Heart left ventricle (tissue), 16 donors: ENCODE measurements around the gene DNM1L. TPM values are rescaled to one million over a fixed set of nuclear protein-coding genes. Genes with fewer than 3 reads are reported as not detected.

Experiments
- ATAC-seq, 4 donors: fragments of 200-7000 bp; cut with Tn5 transposase; one replicate each; pipeline ENCODE4 v1.9.1; 2020 to 2022; ENCODE audit warnings: moderate library complexity in 4 of 4, mild to moderate bottlenecking in 3 of 4, moderate number of reproducible peaks in 1 of 4
- DNase-seq, 5 donors: peaks; one replicate each; pipeline ENCODE4 v3.0.0-alpha.2; 2020
- H3K27ac ChIP-seq, 12 donors: fragments of 200-600 bp; sonication (generic) in 4 of 12; one replicate each; pipeline versions ENCODE4 v1.5.0 to v1.8.0; 2016 to 2022; ENCODE audit warnings: mild to moderate bottlenecking in 2 of 12
- H3K27me3 ChIP-seq, 9 donors: fragments of 200-600 bp; sonication (generic) in 2 of 9; one replicate each; pipeline versions ENCODE4 v1.5.1 to v1.8.0; 2016 to 2022; ENCODE audit warnings: mild to moderate bottlenecking in 3 of 9
- H3K36me3 ChIP-seq, 9 donors: fragments of 200-600 bp; sonication (generic) in 2 of 9; one replicate each; pipeline versions ENCODE4 v1.5.0 to v1.8.0; 2018 to 2022; ENCODE audit warnings: mild to moderate bottlenecking in 2 of 9
- H3K4me1 ChIP-seq, 12 donors: fragments of 200-600 bp; sonication (generic) in 4 of 12; one replicate each; pipeline versions ENCODE4 v1.5.0 to v1.8.0; 2016 to 2022; ENCODE audit warnings: mild to moderate bottlenecking in 3 of 12
- H3K4me3 ChIP-seq, 12 donors: fragments of 200-600 bp; sonication (generic) in 4 of 12; one replicate each; pipeline versions ENCODE4 v1.5.0 to v1.8.0; 2017 to 2022; ENCODE audit warnings: mild to moderate bottlenecking in 9 of 12, moderate library complexity in 4 of 12
- H3K9me3 ChIP-seq, 12 donors: fragments of 200-600 bp; sonication (generic) in 4 of 12; one replicate each; pipeline versions ENCODE4 v1.5.0 to v1.8.0; 2016 to 2022; ENCODE audit warnings: mild to moderate bottlenecking in 1 of 12
- CTCF ChIP-seq, 12 donors: fragments of 200-600 bp; sonication (generic) in 4 of 12; IDR thresholded peaks; one replicate each; pipeline versions ENCODE4 v1.5.0 to v1.8.0; 2018 to 2022; ENCODE audit warnings: antibody characterized with exemption in 12 of 12, mild to moderate bottlenecking in 5 of 12
- POLR2A ChIP-seq, 2 donors: fragments of 450-650 bp; IDR thresholded peaks; one replicate each; pipeline ENCODE4 v1.6.1; 2017; ENCODE audit warnings: antibody characterized with exemption in 2 of 2, mild to moderate bottlenecking in 2 of 2, moderate library complexity in 2 of 2
- WGBS, 4 donors: extraction: QIAGEN DNeasy Blood & Tissue Kit in 2 of 4; methylation state at CpG; one replicate each; pipeline versions ENCODE4 v1.1.5 to v1.1.7; 2013 to 2018; 5-methylcytosine and 5-hydroxymethylcytosine counted together
- intact Hi-C, 10 donors: fragments of 100-400 bp; cut with DNase I; formaldehyde crosslinking; loops; one replicate each; pipeline versions ENCODE4 v1.11.1 to v1.14.2; 2022
- polyA plus RNA-seq, 2 donors: library from polyadenylated mRNA; stranded (reverse); fragments of 200-250 nt; gene quantifications; one replicate each; pipeline ENCODE4 v1.2.3, GENCODE V29; 2013
- total RNA-seq, 9 donors: library from RNA; depleted of rRNA in 2 of 9; stranded (reverse); fragments of >200 nt in 2 of 9; fragmentation: NEBNext Ultra II Directional in 3 of 9; extraction: Animal tissue kit (Norgen Biotek cat#: 25700) in 3 of 9; gene quantifications; one replicate each; pipeline versions ENCODE4 v1.1.0 to v1.2.4, GENCODE V29; 2016 to 2023
- donor health status: ischemic (EF 13 %, LVEDD 7.1; RV severe dilation, severe dysfunction).
- donor health status: healthy with polysubstance abuse.
- donor health status: DM: no; HTN: yes; CAD: no.
- donor health status: DM: no; HTN: no; CAD: no.
- donor health status: ischemic (EF 25% LVEDD 6.9; RV normal size, moderate dysfunction).
- donor health status: ischemic (EF 25% LVEDD 5.7; RV mildly dilated, moderate dysfunction).
- donor health status: healthy.
- donor health status: DM: yes; HTN: yes; CAD: no.
- donor health status: ischemic (EF 35%, LVEDD 5.7; RV mildly dilated, moderate dysfunction).
- donor health status: nonischemic (EF 11% LVEDD 7.7; RV severe dilation, severe dysfunction).
- donor health status: DM: yes; HTN: yes; CAD: no.
- donor health status: PGD.
- donor health status: ischemic (EF 29% LVEDD 5.4; RV normal size, mild dysfunction).
- donor health status: nonischemic (EF 23%, LVEDD 6.1; RV moderate dilation, normal function).

The DNM1L gene
- total and polyA plus RNA-seq, 11 donors = 37.8 to 71.1 (median 55.0) TPM

- 69 to 86% (median 82%) methylated on average over 4 of the region's 4 CpGs for WGBS, 4 donors
- H3K27ac ChIP-seq = no peak overlapping the region
- no peak overlapping the region for H3K4me3 ChIP-seq
- H3K36me3 ChIP-seq = no peaks in the 10 kb centered on the region
- DNase-seq (no peak), ATAC-seq (no peak)
- no peaks in the 10 kb centered on the region for H3K4me1 ChIP-seq
- TF ChIP-seq CTCF (IDR thresholded peaks at IDR 0.05) (no peak), POLR2A (IDR thresholded peaks at IDR 0.05) (no peak)
- peaks cover 0 to 6% (median 0%) of the 10 kb centered on the region in 9 donors for H3K27me3 ChIP-seq
- H3K9me3 ChIP-seq = no peaks in the 10 kb centered on the region
- intact Hi-C loops = no loop called here
Measured at GRCh38 chr12:32768518-32768917, 89.4 kb downstream of the DNM1L start.

GRCh38 chr12:32770141-32770540 lies 91.0 kb downstream of the DNM1L start:
- H3K4me1 ChIP-seq = no peaks in the 10 kb centered on the region
- TF ChIP-seq CTCF (IDR thresholded peaks at IDR 0.05) = no peak
- no peak for TF ChIP-seq POLR2A (IDR thresholded peaks at IDR 0.05)
- H3K4me3 ChIP-seq = no peak overlapping the region
- ATAC-seq = no peak
- 51 to 68% (median 64%) methylated on average over 1 of the region's 1 CpG for WGBS, 4 donors
- no peaks in the 10 kb centered on the region for H3K36me3 ChIP-seq
- H3K9me3 ChIP-seq = no peaks in the 10 kb centered on the region
- intact Hi-C loops = no loop called here
- peaks cover 0 to 6% (median 0%) of the 10 kb centered on the region in 9 donors for H3K27me3 ChIP-seq
- H3K27ac ChIP-seq = no peak overlapping the region
- no peak for DNase-seq

- H3K36me3 ChIP-seq = no peaks in the 10 kb centered on the region
- WGBS, 4 donors = 50 to 62% (median 57%) methylated on average over 6 of the region's 6 CpGs
- no peaks in the 10 kb centered on the region for H3K9me3 ChIP-seq
- DNase-seq = no peak
- no peaks in the 10 kb centered on the region for H3K4me1 ChIP-seq
- intact Hi-C loops = no loop called here
- H3K27me3 ChIP-seq = peaks cover 0 to 4% (median 0%) of the 10 kb centered on the region in 9 donors
- no peak overlapping the region for H3K27ac ChIP-seq
- TF ChIP-seq POLR2A (IDR thresholded peaks at IDR 0.05) = no peak
- no peak for TF ChIP-seq CTCF (IDR thresholded peaks at IDR 0.05)
- H3K4me3 ChIP-seq = no peak overlapping the region
- no peak for ATAC-seq
Measured at GRCh38 chr12:32773691-32774090, 94.6 kb downstream of the DNM1L start.

- Histone ChIP-seq H3K27ac (no peak overlapping the region), H3K36me3 (no peaks in the 10 kb centered on the region), H3K4me1 (no peaks in the 10 kb centered on the region), H3K9me3 (no peaks in the 10 kb centered on the region), H3K4me3 (no peak overlapping the region), H3K27me3 (peaks cover 0 to 4% (median 0%) of the 10 kb centered on the region in 9 donors)
- intact Hi-C loops = loop anchor here in 1 of 10 donors (5.0 kb wide), 1 partner anchor 151 kb away; no protein-coding TSS in a partner anchor
- TF ChIP-seq POLR2A (IDR thresholded peaks at IDR 0.05) = no peak
- TF ChIP-seq CTCF (IDR thresholded peaks at IDR 0.05) = no peak
- no peak for ATAC-seq
- DNase-seq = no peak
- 68 to 80% (median 71%) methylated on average over 4 of the region's 4 CpGs for WGBS, 4 donors
Measured at GRCh38 chr12:32776258-32776657, 97.2 kb downstream of the DNM1L start.
